Measurements from ENCODE around the gene ELP1. TPM values are rescaled to one million over a fixed set of nuclear protein-coding genes. Genes with fewer than 3 reads are reported as not detected.
A peak's percentile ranks its signal among the peaks of the same experiment; 100 is the strongest.
"Not testable (repeated sequence)": the region's sequence is repeated elsewhere in the genome, so short reads cannot be mapped to it uniquely, and the experiment has no call there.

The ELP1 gene
- total and polyA plus RNA-seq, 3 donors from 2014 or later, result 20.8 to 36.6 (median 32.7) TPM

DNA sequence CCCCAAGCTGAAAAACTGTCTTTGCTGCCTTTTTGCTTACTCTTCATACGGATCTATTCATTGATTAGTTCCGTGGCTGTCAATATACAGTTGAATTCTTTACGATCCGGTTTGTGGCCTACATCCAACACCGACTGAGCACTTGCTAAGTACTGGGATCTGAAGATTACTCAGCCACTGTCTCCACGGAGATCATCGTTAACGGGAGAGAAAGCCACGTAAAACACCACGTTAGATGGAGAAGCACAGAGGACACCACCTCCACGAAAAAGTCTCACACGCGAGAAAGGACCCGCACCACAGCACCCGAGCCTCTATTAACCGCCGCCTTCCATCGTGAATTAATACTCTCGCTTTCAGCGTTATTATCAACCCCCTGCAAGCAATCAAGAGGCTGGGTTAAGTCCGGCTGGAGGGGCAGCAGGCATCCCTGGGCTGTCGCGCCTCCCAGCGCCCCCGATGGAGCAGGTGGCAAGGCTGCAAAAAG, 650 bp downstream of the ELP1 start:
- Histone ChIP-seq H3K36me3 (ENCODE audit: low read depth, missing control alignments) (no peaks in the 10 kb centered on the region), H3K9me3 (no peaks in the 10 kb centered on the region), H3K27ac (peak overlapping the region; percentile 95), H3K4me1 (peaks cover 20% of the 10 kb centered on the region), H3K4me3 (peak overlapping the region; percentile 79 to 95), H3K27me3 (no peaks in the 10 kb centered on the region)
- 0 to 1% methylated on average over 25 of the region's 25 CpGs for WGBS, 2 donors
- DNase-seq, result no peak
- TF ChIP-seq, protein P1, sequence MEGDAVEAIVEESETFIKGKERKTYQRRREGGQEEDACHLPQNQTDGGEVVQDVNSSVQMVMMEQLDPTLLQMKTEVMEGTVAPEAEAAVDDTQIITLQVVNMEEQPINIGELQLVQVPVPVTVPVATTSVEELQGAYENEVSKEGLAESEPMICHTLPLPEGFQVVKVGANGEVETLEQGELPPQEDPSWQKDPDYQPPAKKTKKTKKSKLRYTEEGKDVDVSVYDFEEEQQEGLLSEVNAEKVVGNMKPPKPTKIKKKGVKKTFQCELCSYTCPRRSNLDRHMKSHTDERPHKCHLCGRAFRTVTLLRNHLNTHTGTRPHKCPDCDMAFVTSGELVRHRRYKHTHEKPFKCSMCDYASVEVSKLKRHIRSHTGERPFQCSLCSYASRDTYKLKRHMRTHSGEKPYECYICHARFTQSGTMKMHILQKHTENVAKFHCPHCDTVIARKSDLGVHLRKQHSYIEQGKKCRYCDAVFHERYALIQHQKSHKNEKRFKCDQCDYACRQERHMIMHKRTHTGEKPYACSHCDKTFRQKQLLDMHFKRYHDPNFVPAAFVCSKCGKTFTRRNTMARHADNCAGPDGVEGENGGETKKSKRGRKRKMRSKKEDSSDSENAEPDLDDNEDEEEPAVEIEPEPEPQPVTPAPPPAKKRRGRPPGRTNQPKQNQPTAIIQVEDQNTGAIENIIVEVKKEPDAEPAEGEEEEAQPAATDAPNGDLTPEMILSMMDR (IDR thresholded peaks at IDR 0.05), result no peak
- intact Hi-C loops (cut with DNase I; ENCODE audit: low total_unique reads), result no loop called here

DNA sequence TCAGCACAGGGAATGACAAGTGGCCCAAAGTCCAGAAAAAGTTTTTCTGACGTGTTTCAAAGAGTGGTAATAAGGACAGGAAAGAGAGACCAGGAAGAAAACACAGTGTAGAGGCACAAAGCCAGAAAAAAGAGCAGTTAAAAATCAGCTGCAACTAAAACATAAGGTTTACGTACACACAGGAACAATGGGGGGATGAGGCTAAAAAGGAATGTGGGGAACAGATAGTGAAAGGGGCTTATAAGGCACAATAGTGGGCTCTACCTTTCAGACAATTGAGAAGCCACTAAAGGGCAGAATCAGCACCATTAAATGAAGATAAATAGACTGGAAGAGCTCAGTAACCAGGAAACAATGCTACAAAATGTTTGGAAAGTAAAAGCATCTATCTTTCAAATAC, 5.5 kb downstream of the ELP1 start:
- H3K27ac ChIP-seq, result no peak overlapping the region
- H3K4me1 ChIP-seq, result peaks cover 15% of the 10 kb centered on the region
- intact Hi-C loops (cut with DNase I; ENCODE audit: low total_unique reads), result no loop called here
- no peak overlapping the region for H3K4me3 ChIP-seq
- no peak for TF ChIP-seq POLR2A (IDR thresholded peaks at IDR 0.05)
- WGBS, 2 donors, result 87 to 90% methylated on average over 2 of the region's 2 CpGs
- no peaks in the 10 kb centered on the region for H3K9me3 ChIP-seq
- H3K27me3 ChIP-seq, result no peaks in the 10 kb centered on the region
- no peak for DNase-seq
- H3K36me3 ChIP-seq (ENCODE audit: low read depth, missing control alignments), result no peaks in the 10 kb centered on the region

DNA sequence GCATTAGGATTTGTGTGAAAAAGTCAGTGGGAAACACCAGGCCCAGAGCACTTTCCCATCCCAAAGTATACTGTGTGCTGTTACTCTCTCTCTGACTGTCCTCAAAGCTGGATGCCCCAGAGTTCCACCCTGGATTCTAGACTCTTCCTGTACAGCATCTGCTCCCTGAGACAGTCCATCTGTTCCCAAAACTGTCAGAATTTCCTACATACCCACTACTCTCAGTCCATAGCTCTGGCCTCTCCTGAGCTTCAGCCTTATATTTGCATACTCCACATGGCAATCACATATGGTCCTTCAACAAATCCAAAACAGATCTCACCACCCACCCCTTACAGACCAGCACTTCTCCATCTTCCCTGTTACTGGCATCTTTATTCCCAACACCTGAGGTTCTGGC, 9.5 kb downstream of the ELP1 start:
- TF ChIP-seq POLR2A (IDR thresholded peaks at IDR 0.05), result no peak
- TF ChIP-seq, protein P1 (IDR thresholded peaks at IDR 0.05), result no peak
- intact Hi-C loops (cut with DNase I; ENCODE audit: low total_unique reads), result no loop called here
- DNase-seq, result no peak

DNA sequence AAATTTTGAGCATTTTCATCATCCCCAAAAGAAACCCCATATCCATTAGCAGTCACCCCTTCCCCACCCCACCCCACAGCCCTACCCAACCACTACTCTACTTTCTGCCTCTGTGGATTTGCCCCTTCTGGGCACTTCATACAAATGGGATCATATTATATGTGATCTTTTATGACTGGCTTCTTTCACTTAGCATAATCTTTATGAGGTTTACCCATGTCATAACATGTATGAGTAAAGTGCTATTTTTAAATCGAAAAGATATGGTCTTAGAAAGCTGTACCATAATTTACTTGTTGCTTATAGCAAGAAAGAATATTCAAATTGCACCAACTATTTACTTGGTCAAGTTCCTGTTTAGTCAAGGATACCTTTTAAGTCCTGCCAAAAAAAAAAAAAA, 12.7 kb downstream of the ELP1 start:
- H3K4me1 ChIP-seq, result no peaks in the 10 kb centered on the region
- WGBS, 2 donors, result 95 to 97% methylated on average over 1 of the region's 1 CpG
- no peaks in the 10 kb centered on the region for H3K9me3 ChIP-seq
- intact Hi-C loops (cut with DNase I; ENCODE audit: low total_unique reads), result no loop called here
- no peaks in the 10 kb centered on the region for H3K27me3 ChIP-seq
- H3K27ac ChIP-seq, result no peak overlapping the region
- H3K36me3 ChIP-seq (ENCODE audit: low read depth, missing control alignments), result no peaks in the 10 kb centered on the region
- TF ChIP-seq, protein P1 (IDR thresholded peaks at IDR 0.05), result no peak
- no peak for TF ChIP-seq POLR2A (IDR thresholded peaks at IDR 0.05)
- DNase-seq, result no peak
- no peak overlapping the region for H3K4me3 ChIP-seq

More for the DNA sequence above, 9.5 kb downstream of the ELP1 start:
- no peaks in the 10 kb centered on the region for H3K9me3 ChIP-seq
- no peaks in the 10 kb centered on the region for H3K27me3 ChIP-seq
- no peak overlapping the region for H3K27ac ChIP-seq
- no peaks in the 10 kb centered on the region for H3K4me1 ChIP-seq
- H3K36me3 ChIP-seq (ENCODE audit: low read depth, missing control alignments), result no peaks in the 10 kb centered on the region
- H3K4me3 ChIP-seq, result no peak overlapping the region

DNA sequence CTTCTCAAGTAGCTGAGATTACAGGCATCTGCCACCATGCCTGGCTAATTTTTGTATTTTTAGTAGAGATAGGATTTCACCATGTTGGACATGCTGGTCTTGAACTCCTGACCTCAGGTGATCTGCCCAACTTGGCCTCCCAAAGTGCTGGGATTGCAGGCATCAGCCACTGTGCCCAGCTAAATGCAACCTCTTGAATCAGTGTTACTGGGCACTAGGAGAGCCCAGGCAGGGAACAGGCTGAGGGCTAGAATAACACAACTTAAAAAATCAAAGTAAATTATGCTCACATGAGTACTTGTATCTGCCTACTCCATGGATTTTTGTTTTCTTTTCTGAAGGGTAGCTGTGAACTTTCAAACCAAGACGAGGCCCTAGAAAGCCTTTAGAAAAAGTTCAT, 13.5 kb downstream of the ELP1 start:
- H3K4me3 ChIP-seq; H3K36me3 ChIP-seq (ENCODE audit: low read depth, missing control alignments); H3K4me1 ChIP-seq; H3K27me3 ChIP-seq; intact Hi-C loops (cut with DNase I; ENCODE audit: low total_unique reads); DNase-seq; H3K27ac ChIP-seq; H3K9me3 ChIP-seq: not testable (repeated sequence)
- 93 to 96% methylated on average over 1 of the region's 1 CpG for WGBS, 2 donors

DNA sequence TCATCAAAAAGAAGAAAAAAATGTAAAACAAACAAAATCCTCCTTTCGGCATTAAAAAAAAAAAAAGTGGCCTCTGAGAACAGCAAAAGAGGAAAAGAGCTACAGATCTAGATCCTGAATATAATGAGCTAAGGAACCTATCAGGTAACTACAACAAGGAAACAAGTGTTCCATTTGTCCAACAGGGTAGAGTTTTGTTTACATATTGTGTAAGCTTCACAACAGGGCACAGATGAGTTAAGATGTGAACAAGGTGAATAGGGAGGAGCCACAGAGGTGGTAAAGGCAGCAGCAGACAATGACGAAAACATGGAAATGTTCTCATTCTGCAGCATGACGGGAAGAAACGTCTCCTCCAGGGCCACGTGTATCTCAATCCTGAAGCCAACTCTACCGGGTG, 14.4 kb downstream of the ELP1 start:
- Histone ChIP-seq H3K9me3 (no peaks in the 10 kb centered on the region), H3K4me1 (no peaks in the 10 kb centered on the region), H3K27me3 (no peaks in the 10 kb centered on the region), H3K27ac (no peak overlapping the region), H3K4me3 (no peak overlapping the region), H3K36me3 (ENCODE audit: low read depth, missing control alignments) (no peaks in the 10 kb centered on the region)
- DNase-seq, result no peak
- TF ChIP-seq POLR2A (IDR thresholded peaks at IDR 0.05), result no peak
- TF ChIP-seq, protein P1 (IDR thresholded peaks at IDR 0.05), result no peak
- 85 to 95% methylated on average over 6 of the region's 6 CpGs for WGBS, 2 donors
- intact Hi-C loops (cut with DNase I; ENCODE audit: low total_unique reads), result no loop called here

All from testis (tissue), 3 donors.